Endothelial cell of umbilical vein (primary cell): ENCODE measurements around the gene EMX1.

Experiments
- CTCF ChIP-seq, 2 donors: IDR thresholded peaks; 1 replicate in 1 of 2; 2 replicates in 1 of 2; pipeline ENCODE4 v1.5.1; 2011; ENCODE audit warnings: low read length in 2 of 2, mild to moderate bottlenecking in 2 of 2, moderate library complexity in 2 of 2, control low read depth in 1 of 2, inconsistent platforms in 1 of 2, low read depth in 1 of 2; ENCODE audit not compliant: insufficient read depth in 1 of 2; ENCODE audit errors: extremely low read depth in 1 of 2
- MYC ChIP-seq: IDR thresholded peaks from one replicate; pipeline ENCODE4 v1.6.1; 2011; ENCODE audit warnings: mild to moderate bottlenecking, low read depth, low read length
- TF ChIP-seq, protein P1 (sequence below): IDR thresholded peaks from 2 replicates; pipeline ENCODE4 v1.6.1; 2011; ENCODE audit not compliant: insufficient read depth, insufficient read length

GRCh38 chr2:72968286-72968685 is 51.0 kb downstream of the EMX1 start:
- TF ChIP-seq, protein P1, sequence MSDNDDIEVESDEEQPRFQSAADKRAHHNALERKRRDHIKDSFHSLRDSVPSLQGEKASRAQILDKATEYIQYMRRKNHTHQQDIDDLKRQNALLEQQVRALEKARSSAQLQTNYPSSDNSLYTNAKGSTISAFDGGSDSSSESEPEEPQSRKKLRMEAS = no peak
- TF ChIP-seq CTCF (IDR thresholded peaks at IDR 0.05; ENCODE audit: extremely low read depth in 1 of 2, insufficient read depth in 1 of 2, low read depth in 1 of 2, low read length in 2 of 2) (no peak), MYC (no peak)
